ENCODE data around the gene DMAC2L.

The DMAC2L gene

DNA sequence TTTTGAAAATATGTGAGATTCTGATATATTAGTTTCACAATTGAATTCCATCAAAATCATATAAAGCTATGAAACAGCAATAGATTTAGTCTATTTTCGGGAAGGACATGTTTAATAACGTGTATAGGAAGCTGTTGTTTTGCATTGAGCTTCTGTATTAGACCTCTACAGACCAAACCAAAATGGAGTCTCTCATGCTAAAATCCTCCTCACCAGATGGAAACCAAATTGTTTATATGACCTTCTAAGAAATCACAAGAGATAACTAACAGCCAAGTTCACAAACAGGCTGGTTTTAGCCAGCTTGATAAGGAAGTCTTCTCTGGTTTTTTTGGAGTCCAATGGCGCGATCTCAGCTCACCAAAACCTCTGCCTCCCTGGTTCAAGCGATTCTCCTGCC is 24.0 kb upstream of the DMAC2L start:
- H3K27ac ChIP-seq: no peak overlapping the region
- TF ChIP-seq, protein P1, sequence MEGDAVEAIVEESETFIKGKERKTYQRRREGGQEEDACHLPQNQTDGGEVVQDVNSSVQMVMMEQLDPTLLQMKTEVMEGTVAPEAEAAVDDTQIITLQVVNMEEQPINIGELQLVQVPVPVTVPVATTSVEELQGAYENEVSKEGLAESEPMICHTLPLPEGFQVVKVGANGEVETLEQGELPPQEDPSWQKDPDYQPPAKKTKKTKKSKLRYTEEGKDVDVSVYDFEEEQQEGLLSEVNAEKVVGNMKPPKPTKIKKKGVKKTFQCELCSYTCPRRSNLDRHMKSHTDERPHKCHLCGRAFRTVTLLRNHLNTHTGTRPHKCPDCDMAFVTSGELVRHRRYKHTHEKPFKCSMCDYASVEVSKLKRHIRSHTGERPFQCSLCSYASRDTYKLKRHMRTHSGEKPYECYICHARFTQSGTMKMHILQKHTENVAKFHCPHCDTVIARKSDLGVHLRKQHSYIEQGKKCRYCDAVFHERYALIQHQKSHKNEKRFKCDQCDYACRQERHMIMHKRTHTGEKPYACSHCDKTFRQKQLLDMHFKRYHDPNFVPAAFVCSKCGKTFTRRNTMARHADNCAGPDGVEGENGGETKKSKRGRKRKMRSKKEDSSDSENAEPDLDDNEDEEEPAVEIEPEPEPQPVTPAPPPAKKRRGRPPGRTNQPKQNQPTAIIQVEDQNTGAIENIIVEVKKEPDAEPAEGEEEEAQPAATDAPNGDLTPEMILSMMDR (conservative IDR thresholded peaks at IDR 0.05): no peak

DNA sequence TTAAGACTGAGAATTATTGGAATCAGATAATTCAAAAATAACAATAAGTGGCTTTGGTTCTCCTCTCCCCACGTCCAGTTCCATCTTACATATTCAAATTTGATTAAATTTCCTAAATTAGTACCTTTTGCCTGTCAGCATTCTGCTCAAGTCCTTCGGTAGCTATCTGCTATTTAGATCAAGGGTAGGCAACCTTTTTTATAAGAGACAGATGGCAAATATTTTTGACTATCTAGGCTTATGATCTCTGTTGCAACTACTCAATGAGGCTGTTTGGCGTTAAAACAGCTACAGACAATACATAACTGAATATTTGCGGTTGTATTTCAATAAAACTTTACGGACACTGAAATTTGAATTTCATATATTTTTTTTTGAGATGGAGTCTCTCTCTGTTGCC is 21.8 kb upstream of the DMAC2L start:
- TF ChIP-seq, protein P1 (conservative IDR thresholded peaks at IDR 0.05): no peak
- no peak overlapping the region for H3K27ac ChIP-seq

DNA sequence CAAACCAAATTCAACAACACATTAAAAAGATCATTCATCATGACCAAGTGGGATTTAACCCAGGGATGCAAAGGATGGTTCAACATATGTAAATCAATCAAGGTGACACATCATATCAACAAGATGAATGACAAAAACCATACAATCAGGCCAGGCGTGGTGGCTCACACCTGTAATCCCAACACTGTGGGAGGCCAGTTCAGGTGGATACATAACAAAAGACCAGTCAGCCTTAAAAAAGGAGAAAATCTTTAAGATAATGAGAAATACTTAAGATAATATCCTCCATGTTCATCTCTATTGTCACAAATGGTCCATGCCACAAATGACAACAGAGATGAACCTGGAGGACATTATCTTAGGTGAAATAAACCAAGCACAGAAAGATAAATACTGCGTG is 12.5 kb upstream of the DMAC2L start:
- H3K27ac ChIP-seq: no peak overlapping the region
- TF ChIP-seq, protein P1 (conservative IDR thresholded peaks at IDR 0.05): no peak

DNA sequence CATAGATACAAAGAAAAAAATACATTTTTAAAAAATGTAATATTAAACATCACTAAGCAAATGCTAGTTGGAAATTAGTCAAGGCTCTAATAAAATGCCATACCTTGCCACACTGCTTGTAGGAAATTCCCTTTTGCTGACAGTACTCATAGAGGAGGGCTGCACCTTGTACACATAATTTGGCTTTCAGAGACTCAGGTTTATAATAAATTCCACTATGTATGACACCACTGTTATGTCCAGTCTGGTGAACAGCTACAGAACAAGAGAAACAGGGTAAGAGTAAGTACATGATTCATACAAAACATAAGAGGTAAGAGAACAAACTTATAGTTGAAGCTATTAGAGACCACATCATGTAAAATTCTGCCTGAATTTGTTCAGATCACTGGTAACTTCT is 10.2 kb upstream of the DMAC2L start:
- no peak overlapping the region for H3K27ac ChIP-seq
- TF ChIP-seq, protein P1 (conservative IDR thresholded peaks at IDR 0.05): no peak

GRCh38 chr14:50303744-50304471 is 8.2 kb upstream of the DMAC2L start:
- TF ChIP-seq, protein P1 (conservative IDR thresholded peaks at IDR 0.05): no peak
- H3K27ac ChIP-seq: no peak overlapping the region

DNA sequence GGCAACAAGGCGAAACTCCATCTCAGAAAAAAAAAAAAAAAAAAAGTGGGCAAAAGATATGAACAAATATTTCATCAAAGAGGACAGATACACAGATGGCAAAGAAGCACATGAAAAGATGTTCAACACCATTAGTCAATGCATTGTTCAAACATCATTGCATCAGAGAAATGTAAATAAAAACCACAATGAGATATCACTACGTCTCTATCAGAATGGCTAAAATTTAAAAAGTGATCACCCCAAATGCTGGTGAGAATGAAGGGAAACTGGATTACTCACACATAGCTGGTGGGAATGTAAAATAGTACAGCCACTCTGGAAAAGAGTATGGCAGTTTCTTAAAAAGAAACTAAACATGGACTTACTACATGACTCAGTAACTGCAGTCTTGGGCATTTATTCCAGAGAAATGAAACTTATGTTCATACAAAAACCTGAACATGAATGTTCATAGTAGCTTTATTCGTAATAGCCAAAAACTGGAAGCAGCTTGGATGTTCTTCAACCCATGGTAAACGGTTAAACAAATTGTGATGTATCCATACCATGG is 3.7 kb upstream of the DMAC2L start:
- TF ChIP-seq, protein P1 (conservative IDR thresholded peaks at IDR 0.05): no peak
- H3K27ac ChIP-seq: no peak overlapping the region

- H3K27ac ChIP-seq: peak overlapping the region; percentile 88
- TF ChIP-seq, protein P1 (conservative IDR thresholded peaks at IDR 0.05): no peak
These were observed 1.7 kb upstream of the DMAC2L start for GRCh38 chr14:50310445-50310844.
